B cell (primary cell): ENCODE measurements around the gene LRG1. TPM values are rescaled to one million over a fixed set of nuclear protein-coding genes. Genes with fewer than 3 reads are reported as not detected.

ENCODE experiments used
- ATAC-seq: fragments of 200-7000 bp; cut with Tn5 transposase; one replicate; pipeline ENCODE4 v1.10.0; 2021; ENCODE audit warnings: low read depth, mild to moderate bottlenecking, moderate number of reproducible peaks, moderate library complexity
- CTCF ChIA-PET: fragments of 350-600 bp; sonication (Branson Sonifier 250); formaldehyde crosslinking; loops from one replicate; lab custom pipeline; 2021; ENCODE audit warnings: antibody characterized with exemption, inconsistent platforms; lab: Charles Lee
- POLR2A ChIA-PET: fragments of 350-600 bp; sonication (Branson Sonifier 250); formaldehyde crosslinking; loops from one replicate; lab custom pipeline; 2021; ENCODE audit warnings: antibody characterized with exemption; lab: Charles Lee
- DNase-seq: peaks from one replicate; pipeline ENCODE4 v3.0.0; 2013
- H2AFZ ChIP-seq: 2 replicates; pipeline ENCODE4 v1.6.1; 2012; ENCODE audit warnings: mild to moderate bottlenecking, low read depth, low read length; ENCODE audit not compliant: insufficient read depth, poor library complexity, severe bottlenecking
- H3K27ac ChIP-seq, 2 donors: 1 replicate in 1 of 2; 2 replicates in 1 of 2; pipeline ENCODE4 v1.5.1; 2012 to 2013; ENCODE audit warnings: low read length in 2 of 2, mild to moderate bottlenecking in 2 of 2, moderate library complexity in 1 of 2
- H3K27me3 ChIP-seq, 4 experiments: fragments of 200-600 bp in 1 of 4; sonication (generic) in 1 of 4; replicated peaks in 1 of 4; 1 replicate in 2 of 4; 2 replicates in 2 of 4; pipeline versions ENCODE4 v1.6.1 to v1.7.0; 2013 to 2016; ENCODE audit warnings: low read length in 3 of 4, mild to moderate bottlenecking in 2 of 4, mixed read lengths in 1 of 4, moderate library complexity in 1 of 4; ENCODE audit not compliant: insufficient read depth in 4 of 4, control insufficient read depth in 3 of 4; ENCODE audit errors: control extremely low read depth in 1 of 4
- H3K36me3 ChIP-seq, 2 experiments: replicated peaks in 1 of 2; 1 replicate in 1 of 2; 2 replicates in 1 of 2; pipeline versions ENCODE4 v1.6.1 to v1.7.1; 2013; ENCODE audit warnings: low read length in 1 of 2; ENCODE audit not compliant: insufficient read depth in 2 of 2, control insufficient read depth in 1 of 2; ENCODE audit errors: control extremely low read depth in 1 of 2, extremely low read depth in 1 of 2
- H3K4me1 ChIP-seq, 2 donors: fragments of 200-600 bp in 1 of 2; sonication (generic) in 1 of 2; 1 replicate in 1 of 2; 2 replicates in 1 of 2; pipeline versions ENCODE4 v1.5.1 to v1.6.1; 2013 to 2017; ENCODE audit warnings: low read length in 2 of 2; ENCODE audit not compliant: control insufficient read depth in 2 of 2, insufficient read depth in 2 of 2
- H3K4me2 ChIP-seq: replicated peaks from 2 replicates; pipeline ENCODE3; 2012; ENCODE audit warnings: mild to moderate bottlenecking, low read depth, low read length; ENCODE audit not compliant: poor library complexity, severe bottlenecking
- H3K4me3 ChIP-seq, 5 experiments: fragments of 200-600 bp in 1 of 5; sonication (generic) in 1 of 5; 1 replicate in 3 of 5; 2 replicates in 2 of 5; pipeline versions ENCODE4 v1.5.1 to v1.7.0; 2011 to 2016; ENCODE audit warnings: low read length in 4 of 5, mild to moderate bottlenecking in 4 of 5, low read depth in 2 of 5, control low read depth in 1 of 5, moderate library complexity in 1 of 5; ENCODE audit not compliant: insufficient read depth in 1 of 5; ENCODE audit errors: control extremely low read depth in 1 of 5, extremely low read depth in 1 of 5
- H3K79me2 ChIP-seq: fragments of 200-600 bp; sonication (generic); one replicate; pipeline ENCODE4 v1.6.0; 2016; ENCODE audit warnings: low read length; ENCODE audit not compliant: control insufficient read depth, insufficient read depth
- H3K9ac ChIP-seq: fragments of 200-600 bp; sonication (generic); 2 replicates; pipeline ENCODE4 v1.6.1; 2017; ENCODE audit warnings: mild to moderate bottlenecking, low read length, moderate library complexity
- H3K9me3 ChIP-seq, 3 donors: one replicate each; pipeline versions ENCODE4 v1.6.1 to v1.7.1; 2013; ENCODE audit warnings: low read length in 2 of 3; ENCODE audit not compliant: control insufficient read depth in 2 of 3, insufficient read depth in 1 of 3; ENCODE audit errors: control extremely low read depth in 1 of 3
- H4K20me1 ChIP-seq: 2 replicates; pipeline ENCODE4 v1.6.0; 2012; ENCODE audit warnings: mild to moderate bottlenecking, low read length; ENCODE audit not compliant: insufficient read depth, control insufficient read depth, poor library complexity, severe bottlenecking
- H3K27ac Mint-ChIP-seq: one replicate; pipeline ENCODE4 v1.8.0; 2021; ENCODE audit warnings: mixed read lengths
- H3K27me3 Mint-ChIP-seq: one replicate; pipeline ENCODE4 v1.8.0; 2021; ENCODE audit warnings: mixed read lengths
- H3K4me1 Mint-ChIP-seq: one replicate; pipeline ENCODE4 v1.8.0; 2021; ENCODE audit warnings: mixed read lengths
- H3K4me3 Mint-ChIP-seq: one replicate; pipeline ENCODE4 v1.8.0; 2021; ENCODE audit warnings: mixed read lengths
- H3K9me3 Mint-ChIP-seq: one replicate; pipeline ENCODE4 v1.8.0; 2022; ENCODE audit warnings: mixed read lengths; ENCODE audit not compliant: insufficient read depth
- CTCF ChIP-seq: fragments of 200-600 bp; IDR thresholded peaks from one replicate; pipeline ENCODE4 v1.8.0; 2022; ENCODE audit warnings: antibody characterized with exemption, mild to moderate bottlenecking
- EZH2 ChIP-seq: IDR thresholded peaks from 2 replicates; pipeline ENCODE4 v1.6.1; 2012; ENCODE audit warnings: borderline replicate concordance, low read depth, mild to moderate bottlenecking, moderate library complexity, low read length; ENCODE audit not compliant: insufficient read depth, poor library complexity, severe bottlenecking
- WGBS: methylation state at CpG from one replicate; pipeline ENCODE4 v1.1.5; 2013; ENCODE audit warnings: missing lambda C conversion rate; ENCODE audit not compliant: insufficient coverage; 5-methylcytosine and 5-hydroxymethylcytosine counted together
- intact Hi-C: fragments of 100-400 bp; cut with micrococcal nuclease; formaldehyde crosslinking; loops from one replicate; pipeline ENCODE4 v1.10.0; 2022
- polyA plus RNA-seq: library from polyadenylated mRNA; depleted of rRNA; stranded (reverse); fragments of >200 nt; gene quantifications from 2 replicates; pipeline ENCODE4 v1.2.3, GENCODE V29; 2012
- total RNA-seq, 2 donors: library from RNA; stranded (reverse); fragments of 120-200 nt in 1 of 2; gene quantifications; 1 replicate in 1 of 2; 2 replicates in 1 of 2; pipeline versions ENCODE4 v1.2.3 to v1.2.4, GENCODE V29; 2013 to 2022

The LRG1 gene
- total and polyA plus RNA-seq, 2 donors (not counting 1 experiment from before 2014, with no cell fraction given), result 0.21 to 0.27 TPM

DNA sequence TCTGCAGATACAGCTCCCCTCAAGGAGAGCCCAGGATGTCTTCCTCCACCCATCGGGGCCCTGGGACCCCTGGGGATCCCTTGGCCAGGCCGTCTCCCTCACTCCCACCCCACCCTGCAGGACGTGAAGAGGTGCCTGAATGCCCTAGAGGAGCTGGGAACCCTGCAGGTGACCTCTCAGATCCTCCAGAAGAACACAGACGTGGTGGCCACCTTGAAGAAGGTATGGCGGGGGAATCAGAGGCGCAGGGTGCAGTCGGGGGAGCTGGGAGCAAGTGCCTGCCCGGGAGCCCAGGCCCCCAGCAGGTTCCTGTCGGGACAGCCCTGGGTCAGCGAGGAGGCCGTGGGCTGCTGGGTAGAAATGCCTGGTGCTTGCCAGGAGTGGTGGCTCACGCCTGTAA, 41.1 kb downstream of the LRG1 start:
- Histone ChIP-seq H3K4me1 (no peaks in the 10 kb centered on the region), H3K27me3 (no peaks in the 10 kb centered on the region), H3K9me3 (no peaks in the 10 kb centered on the region), H3K9ac (no peak overlapping the region), H3K36me3 (peaks cover 0 to 41% of the 10 kb centered on the region in 2 experiments), H3K4me2 (no peak overlapping the region), H3K4me3 (no peak overlapping the region), H3K79me2 (no peaks in the 10 kb centered on the region), H4K20me1 (no peaks in the 10 kb centered on the region), H3K27ac (no peak overlapping the region), H2AFZ (no peak overlapping the region)
- ATAC-seq, result no peak
- Mint-ChIP-seq H3K4me3 (no peak overlapping the region), H3K27me3 (no peaks in the 10 kb centered on the region), H3K9me3 (no peaks in the 10 kb centered on the region), H3K27ac (no peak overlapping the region), H3K4me1 (no peaks in the 10 kb centered on the region)
- intact Hi-C loops, result no loop called here
- POLR2A ChIA-PET, result no interaction called here
- WGBS, result 98% methylated on average over 11 of the region's 12 CpGs
- CTCF ChIA-PET, result no interaction called here
- TF ChIP-seq EZH2, result no peak
- TF ChIP-seq CTCF, result no peak
- DNase-seq, result no peak

GRCh38 chr19:4497770-4498389, 42.0 kb downstream of the LRG1 start:
- Histone ChIP-seq H3K4me3 (no peak overlapping the region), H3K9ac (no peak overlapping the region), H2AFZ (no peak overlapping the region), H3K27me3 (no peaks in the 10 kb centered on the region), H3K79me2 (peaks cover 3% of the 10 kb centered on the region), H3K27ac (no peak overlapping the region), H4K20me1 (no peaks in the 10 kb centered on the region), H3K9me3 (no peaks in the 10 kb centered on the region), H3K4me2 (no peak overlapping the region), H3K36me3 (peaks cover 0 to 43% of the 10 kb centered on the region in 2 experiments), H3K4me1 (no peaks in the 10 kb centered on the region)
- TF ChIP-seq EZH2 (no peak), CTCF (no peak)
- ChIA-PET CTCF (interaction anchor here (0.7 kb wide), 1 partner anchor 26 kb away, joined by 3 read pairs; no protein-coding TSS in a partner anchor), POLR2A (no interaction called here)
- Mint-ChIP-seq H3K27ac (no peak overlapping the region), H3K4me3 (no peak overlapping the region), H3K4me1 (no peaks in the 10 kb centered on the region), H3K27me3 (no peaks in the 10 kb centered on the region), H3K9me3 (no peaks in the 10 kb centered on the region)
- intact Hi-C loops, result no loop called here
- WGBS, result 92% methylated on average over 20 of the region's 25 CpGs
- no peak for ATAC-seq
- no peak for DNase-seq
